Hepatocyte (in vitro differentiated cells): Measurements from ENCODE around the gene HOTAIR. TPM values are rescaled to one million over a fixed set of nuclear protein-coding genes. Genes with fewer than 3 reads are reported as not detected.
A peak's percentile ranks its signal among the peaks of the same experiment; 100 is the strongest.

Source experiments
- DNase-seq: peaks from one replicate; pipeline ENCODE4 v3.0.0-alpha.2; 2016; ENCODE audit warnings: low spot score
- H2AFZ ChIP-seq: fragments of 200-600 bp; sonication (generic); 2 replicates; pipeline ENCODE4 v1.6.0; 2016; ENCODE audit warnings: antibody characterized with exemption, mild to moderate bottlenecking
- H3K27ac ChIP-seq: fragments of 200-600 bp; sonication (generic); 2 replicates; pipeline ENCODE4 v1.5.1; 2016; ENCODE audit warnings: mild to moderate bottlenecking
- H3K27me3 ChIP-seq: fragments of 200-600 bp; sonication (generic); 2 replicates; pipeline ENCODE4 v1.6.1; 2016
- H3K36me3 ChIP-seq: fragments of 200-600 bp; sonication (generic); replicated peaks from 2 replicates; pipeline ENCODE4 v1.5.1; 2016; ENCODE audit warnings: low read depth; ENCODE audit not compliant: insufficient read depth
- H3K4me1 ChIP-seq: fragments of 200-600 bp; sonication (generic); 2 replicates; pipeline ENCODE4 v1.5.1; 2016; ENCODE audit warnings: mild to moderate bottlenecking, moderate library complexity; ENCODE audit not compliant: insufficient read depth
- H3K4me2 ChIP-seq: fragments of 200-600 bp; sonication (generic); 2 replicates; pipeline ENCODE4 v1.6.0; 2016
- H3K4me3 ChIP-seq: fragments of 200-600 bp; sonication (generic); 2 replicates; pipeline ENCODE4 v1.5.1; 2016; ENCODE audit warnings: mild to moderate bottlenecking
- H3K79me2 ChIP-seq: fragments of 200-600 bp; sonication (generic); 2 replicates; pipeline ENCODE4 v1.6.0; 2017; ENCODE audit warnings: mild to moderate bottlenecking
- H3K9me2 ChIP-seq: fragments of 200-600 bp; sonication (generic); replicated peaks from 2 replicates; pipeline ENCODE4 v1.6.0; 2017; ENCODE audit warnings: mild to moderate bottlenecking; ENCODE audit not compliant: insufficient read depth
- H3K9me3 ChIP-seq: fragments of 200-600 bp; sonication (generic); 2 replicates; pipeline ENCODE4 v1.5.1; 2016; ENCODE audit warnings: low read depth, mild to moderate bottlenecking
- H4K20me1 ChIP-seq: fragments of 200-600 bp; sonication (generic); 2 replicates; pipeline ENCODE4 v1.6.0; 2016; ENCODE audit warnings: mild to moderate bottlenecking; ENCODE audit not compliant: insufficient read depth, poor library complexity, severe bottlenecking
- EZH2 ChIP-seq: fragments of 200-600 bp; sonication (generic); IDR thresholded peaks from 2 replicates; pipeline ENCODE4 v1.6.1; 2016; ENCODE audit warnings: antibody characterized with exemption, mild to moderate bottlenecking, borderline replicate concordance
- EZH2phosphoT487 ChIP-seq: fragments of 200-600 bp; sonication (generic); IDR thresholded peaks from one replicate; pipeline ENCODE4 v1.6.1; 2018; ENCODE audit warnings: antibody characterized with exemption, mild to moderate bottlenecking, low read depth, moderate library complexity; ENCODE audit not compliant: unreplicated experiment, severe bottlenecking
- WGBS: methylation state at CpG from one replicate; pipeline ENCODE4 v1.1.6; 2016; ENCODE audit warnings: low lambda C conversion rate; ENCODE audit errors: missing lambda C conversion rate; 5-methylcytosine and 5-hydroxymethylcytosine counted together
- polyA plus RNA-seq: library from polyadenylated mRNA; unstranded; fragments of >200 nt; fragmentation: Nextera tagmentation; extraction: Ambion mirVana; gene quantifications from 2 replicates; pipeline ENCODE4 v1.2.1, GENCODE V29; 2016
- total RNA-seq: library from RNA; depleted of rRNA; stranded (reverse); fragments of >200 nt; gene quantifications from 2 replicates; pipeline ENCODE4 v1.2.3, GENCODE V29; 2014
- TF ChIP-seq, protein P1 (sequence below): fragments of 200-600 bp; sonication (generic); IDR thresholded peaks from 2 replicates; pipeline ENCODE4 v1.5.1; 2016; ENCODE audit warnings: antibody characterized with exemption, mild to moderate bottlenecking; ENCODE audit not compliant: poor library complexity

HOTAIR gene
- total and polyA plus RNA-seq, 2 experiments from 2014 or later, result 0.82 to 0.90 TPM

DNA sequence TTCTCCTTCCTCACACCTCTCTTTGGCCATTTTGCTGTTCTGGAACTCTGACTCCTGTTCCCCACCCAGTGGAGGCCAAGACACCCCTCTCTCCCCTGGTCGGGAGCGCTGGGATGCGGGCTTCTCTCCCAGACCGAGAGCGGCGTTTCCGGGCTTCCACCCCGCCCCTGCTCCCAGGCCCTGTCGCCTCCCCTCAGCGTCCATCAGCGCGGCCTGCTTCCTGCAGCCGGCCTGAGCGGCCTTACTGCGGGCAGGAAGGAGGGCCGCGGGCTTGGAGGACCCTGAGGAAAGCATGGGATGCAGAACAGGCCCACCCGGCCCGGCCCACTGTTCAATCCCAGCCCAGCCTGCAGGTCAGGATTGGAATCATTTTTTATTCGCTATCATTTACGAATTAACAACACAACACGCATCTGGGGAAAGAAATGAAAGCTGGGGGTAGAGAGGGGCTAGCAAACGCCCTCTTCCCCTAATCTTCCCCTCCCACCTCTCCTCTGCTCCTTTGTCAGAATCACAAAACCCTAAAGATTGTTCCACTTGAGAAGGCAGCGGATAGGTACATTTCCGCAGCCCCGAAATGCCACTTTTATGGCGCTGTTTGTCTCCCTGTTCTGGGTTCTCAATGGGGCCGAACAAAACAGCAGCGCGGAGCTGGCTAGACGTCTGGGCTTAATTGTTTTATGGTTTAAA, 30.2 kb upstream of the HOTAIR start:
- no peak for TF ChIP-seq EZH2
- TF ChIP-seq, protein P1, sequence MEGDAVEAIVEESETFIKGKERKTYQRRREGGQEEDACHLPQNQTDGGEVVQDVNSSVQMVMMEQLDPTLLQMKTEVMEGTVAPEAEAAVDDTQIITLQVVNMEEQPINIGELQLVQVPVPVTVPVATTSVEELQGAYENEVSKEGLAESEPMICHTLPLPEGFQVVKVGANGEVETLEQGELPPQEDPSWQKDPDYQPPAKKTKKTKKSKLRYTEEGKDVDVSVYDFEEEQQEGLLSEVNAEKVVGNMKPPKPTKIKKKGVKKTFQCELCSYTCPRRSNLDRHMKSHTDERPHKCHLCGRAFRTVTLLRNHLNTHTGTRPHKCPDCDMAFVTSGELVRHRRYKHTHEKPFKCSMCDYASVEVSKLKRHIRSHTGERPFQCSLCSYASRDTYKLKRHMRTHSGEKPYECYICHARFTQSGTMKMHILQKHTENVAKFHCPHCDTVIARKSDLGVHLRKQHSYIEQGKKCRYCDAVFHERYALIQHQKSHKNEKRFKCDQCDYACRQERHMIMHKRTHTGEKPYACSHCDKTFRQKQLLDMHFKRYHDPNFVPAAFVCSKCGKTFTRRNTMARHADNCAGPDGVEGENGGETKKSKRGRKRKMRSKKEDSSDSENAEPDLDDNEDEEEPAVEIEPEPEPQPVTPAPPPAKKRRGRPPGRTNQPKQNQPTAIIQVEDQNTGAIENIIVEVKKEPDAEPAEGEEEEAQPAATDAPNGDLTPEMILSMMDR, result no peak
- TF ChIP-seq EZH2phosphoT487, result peak; percentile 27
- WGBS, result 22% methylated on average over 31 of the region's 31 CpGs
- no peaks in the 10 kb centered on the region for H3K9me3 ChIP-seq
- peak overlapping the region; percentile 89 for H3K4me2 ChIP-seq
- peaks cover 22% of the 10 kb centered on the region for H3K4me1 ChIP-seq
- H3K79me2 ChIP-seq, result peaks cover 4% of the 10 kb centered on the region
- H4K20me1 ChIP-seq, result no peaks in the 10 kb centered on the region
- no peaks in the 10 kb centered on the region for H3K9me2 ChIP-seq
- no peak for DNase-seq
- no peak overlapping the region for H2AFZ ChIP-seq
- no peaks in the 10 kb centered on the region for H3K36me3 ChIP-seq
- H3K27me3 ChIP-seq, result peaks cover 93% of the 10 kb centered on the region
- no peak overlapping the region for H3K4me3 ChIP-seq
- H3K27ac ChIP-seq, result no peak overlapping the region

DNA sequence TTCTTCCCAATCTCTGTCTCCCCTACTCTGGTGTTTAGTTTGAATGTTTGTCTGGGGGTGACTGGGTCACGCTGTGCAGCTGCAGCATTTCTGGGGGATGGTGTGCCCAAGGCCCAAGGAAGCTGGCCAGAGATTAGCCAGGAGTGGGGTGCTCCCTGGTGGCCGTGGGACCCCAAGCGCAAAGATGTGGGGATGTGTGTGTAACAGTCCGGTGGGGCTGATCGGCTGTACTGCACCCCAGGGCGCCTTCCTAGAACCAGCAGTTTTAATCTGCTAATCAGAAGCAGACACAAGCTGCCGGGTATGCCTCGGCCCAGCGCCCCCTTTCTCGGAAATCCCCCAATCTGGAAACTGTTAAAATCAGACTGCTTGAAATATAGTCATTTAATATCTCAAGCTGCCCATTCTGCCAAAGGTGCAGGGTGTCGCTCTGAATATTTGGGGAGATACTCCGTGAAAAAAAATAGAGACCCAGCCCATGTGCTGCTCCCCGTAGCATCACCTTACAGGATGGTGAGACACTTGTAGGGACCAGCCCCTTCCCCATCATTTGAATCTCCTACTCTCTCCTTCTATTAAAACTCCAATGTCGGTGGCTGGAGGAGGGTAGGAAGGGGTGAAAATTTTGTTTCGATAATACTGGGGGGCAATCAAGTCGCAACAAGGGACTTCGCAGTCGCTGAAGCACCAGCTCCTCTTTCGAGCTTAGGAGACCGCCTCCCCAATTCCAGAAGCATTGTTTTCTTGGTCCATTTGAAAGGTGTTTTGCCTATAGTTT, 29.5 kb upstream of the HOTAIR start:
- Histone ChIP-seq H3K79me2 (no peaks in the 10 kb centered on the region), H3K4me1 (peaks cover 20% of the 10 kb centered on the region), H3K4me3 (no peak overlapping the region), H3K9me2 (no peaks in the 10 kb centered on the region), H3K4me2 (peak overlapping the region; percentile 89), H3K27ac (no peak overlapping the region), H2AFZ (no peak overlapping the region), H4K20me1 (no peaks in the 10 kb centered on the region), H3K9me3 (no peaks in the 10 kb centered on the region), H3K36me3 (no peaks in the 10 kb centered on the region), H3K27me3 (peaks cover 91% of the 10 kb centered on the region)
- 53% methylated on average over 20 of the region's 20 CpGs for WGBS
- no peak for DNase-seq
- TF ChIP-seq, protein P1, result no peak
- TF ChIP-seq EZH2phosphoT487 (no peak), EZH2 (no peak)

DNA sequence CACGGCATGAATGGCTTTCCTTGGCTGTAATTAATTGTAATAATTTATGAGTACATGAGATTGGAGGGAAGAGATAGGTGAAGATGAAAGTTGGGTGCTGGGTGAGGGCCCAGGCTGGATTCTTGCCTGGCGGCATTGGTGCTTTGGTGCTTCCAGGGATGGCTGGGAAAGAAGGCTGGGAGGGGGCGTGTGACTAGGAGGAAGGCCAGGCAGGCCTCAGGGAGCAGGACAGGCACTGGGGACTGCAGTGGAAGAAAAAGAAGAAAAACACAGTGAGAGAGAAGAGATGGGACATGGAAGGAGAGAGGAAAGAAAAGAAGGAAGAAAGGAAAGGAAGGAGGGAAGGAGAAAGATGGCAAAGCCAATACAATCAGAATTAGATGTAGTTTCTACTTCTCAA, 28.9 kb upstream of the HOTAIR start:
- H3K36me3 ChIP-seq, result no peaks in the 10 kb centered on the region
- DNase-seq, result no peak
- H3K9me3 ChIP-seq, result no peaks in the 10 kb centered on the region
- no peak overlapping the region for H3K4me3 ChIP-seq
- peaks cover 17% of the 10 kb centered on the region for H3K4me1 ChIP-seq
- H2AFZ ChIP-seq, result no peak overlapping the region
- no peak overlapping the region for H3K27ac ChIP-seq
- H3K9me2 ChIP-seq, result no peaks in the 10 kb centered on the region
- no peak overlapping the region for H3K4me2 ChIP-seq
- H3K79me2 ChIP-seq, result no peaks in the 10 kb centered on the region
- peaks cover 95% of the 10 kb centered on the region for H3K27me3 ChIP-seq
- TF ChIP-seq EZH2 (no peak), EZH2phosphoT487 (no peak)
- TF ChIP-seq, protein P1, result no peak
- H4K20me1 ChIP-seq, result no peaks in the 10 kb centered on the region
- 68% methylated on average over 2 of the region's 3 CpGs for WGBS
